ENCODE results near the gene LRIG1.

Gene LRIG1

DNA sequence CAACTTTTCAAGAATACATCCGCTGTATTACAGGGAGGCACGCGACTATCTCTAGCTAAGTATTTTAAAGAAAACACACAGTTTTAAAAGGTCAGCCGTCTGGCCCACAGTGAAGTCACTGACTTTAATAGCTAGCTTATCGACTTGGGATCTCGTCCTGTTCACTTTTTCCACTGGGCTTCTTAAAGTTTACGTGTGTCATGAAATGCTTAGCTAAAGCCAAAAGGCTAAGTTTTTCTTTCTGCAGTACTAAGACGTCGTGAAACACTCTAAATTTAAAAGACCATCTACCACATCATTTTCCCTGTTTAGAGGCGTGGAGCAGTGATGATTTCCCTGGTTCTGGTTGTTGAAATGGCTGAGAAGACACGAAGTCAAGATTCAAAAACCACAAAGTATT, 27.1 kb downstream of the LRIG1 start:
- H3K27ac ChIP-seq (replicated peaks): no peak overlapping the region
- peaks cover 5% of the 10 kb centered on the region for H3K27me3 ChIP-seq (ENCODE audit: insufficient read depth, poor library complexity, severe bottlenecking)
- no peak overlapping the region for H3K4me3 ChIP-seq (replicated peaks; ENCODE audit: insufficient read depth, low read length)
- no peak for DNase-seq (ENCODE audit: low read depth in 1 of 2, low spot score in 1 of 2)
- TF ChIP-seq SPI1 (IDR thresholded peaks at IDR 0.05; ENCODE audit: borderline replicate concordance, low read depth) (no peak), POLR2AphosphoS5 (IDR thresholded peaks at IDR 0.05; ENCODE audit: low read depth) (no peak), GABPA (IDR thresholded peaks at IDR 0.05; ENCODE audit: low read depth) (no peak)
- TF ChIP-seq, protein P1, sequence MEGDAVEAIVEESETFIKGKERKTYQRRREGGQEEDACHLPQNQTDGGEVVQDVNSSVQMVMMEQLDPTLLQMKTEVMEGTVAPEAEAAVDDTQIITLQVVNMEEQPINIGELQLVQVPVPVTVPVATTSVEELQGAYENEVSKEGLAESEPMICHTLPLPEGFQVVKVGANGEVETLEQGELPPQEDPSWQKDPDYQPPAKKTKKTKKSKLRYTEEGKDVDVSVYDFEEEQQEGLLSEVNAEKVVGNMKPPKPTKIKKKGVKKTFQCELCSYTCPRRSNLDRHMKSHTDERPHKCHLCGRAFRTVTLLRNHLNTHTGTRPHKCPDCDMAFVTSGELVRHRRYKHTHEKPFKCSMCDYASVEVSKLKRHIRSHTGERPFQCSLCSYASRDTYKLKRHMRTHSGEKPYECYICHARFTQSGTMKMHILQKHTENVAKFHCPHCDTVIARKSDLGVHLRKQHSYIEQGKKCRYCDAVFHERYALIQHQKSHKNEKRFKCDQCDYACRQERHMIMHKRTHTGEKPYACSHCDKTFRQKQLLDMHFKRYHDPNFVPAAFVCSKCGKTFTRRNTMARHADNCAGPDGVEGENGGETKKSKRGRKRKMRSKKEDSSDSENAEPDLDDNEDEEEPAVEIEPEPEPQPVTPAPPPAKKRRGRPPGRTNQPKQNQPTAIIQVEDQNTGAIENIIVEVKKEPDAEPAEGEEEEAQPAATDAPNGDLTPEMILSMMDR (IDR thresholded peaks at IDR 0.05; ENCODE audit: insufficient read depth, low read length): no peak
- TF ChIP-seq, protein P2, sequence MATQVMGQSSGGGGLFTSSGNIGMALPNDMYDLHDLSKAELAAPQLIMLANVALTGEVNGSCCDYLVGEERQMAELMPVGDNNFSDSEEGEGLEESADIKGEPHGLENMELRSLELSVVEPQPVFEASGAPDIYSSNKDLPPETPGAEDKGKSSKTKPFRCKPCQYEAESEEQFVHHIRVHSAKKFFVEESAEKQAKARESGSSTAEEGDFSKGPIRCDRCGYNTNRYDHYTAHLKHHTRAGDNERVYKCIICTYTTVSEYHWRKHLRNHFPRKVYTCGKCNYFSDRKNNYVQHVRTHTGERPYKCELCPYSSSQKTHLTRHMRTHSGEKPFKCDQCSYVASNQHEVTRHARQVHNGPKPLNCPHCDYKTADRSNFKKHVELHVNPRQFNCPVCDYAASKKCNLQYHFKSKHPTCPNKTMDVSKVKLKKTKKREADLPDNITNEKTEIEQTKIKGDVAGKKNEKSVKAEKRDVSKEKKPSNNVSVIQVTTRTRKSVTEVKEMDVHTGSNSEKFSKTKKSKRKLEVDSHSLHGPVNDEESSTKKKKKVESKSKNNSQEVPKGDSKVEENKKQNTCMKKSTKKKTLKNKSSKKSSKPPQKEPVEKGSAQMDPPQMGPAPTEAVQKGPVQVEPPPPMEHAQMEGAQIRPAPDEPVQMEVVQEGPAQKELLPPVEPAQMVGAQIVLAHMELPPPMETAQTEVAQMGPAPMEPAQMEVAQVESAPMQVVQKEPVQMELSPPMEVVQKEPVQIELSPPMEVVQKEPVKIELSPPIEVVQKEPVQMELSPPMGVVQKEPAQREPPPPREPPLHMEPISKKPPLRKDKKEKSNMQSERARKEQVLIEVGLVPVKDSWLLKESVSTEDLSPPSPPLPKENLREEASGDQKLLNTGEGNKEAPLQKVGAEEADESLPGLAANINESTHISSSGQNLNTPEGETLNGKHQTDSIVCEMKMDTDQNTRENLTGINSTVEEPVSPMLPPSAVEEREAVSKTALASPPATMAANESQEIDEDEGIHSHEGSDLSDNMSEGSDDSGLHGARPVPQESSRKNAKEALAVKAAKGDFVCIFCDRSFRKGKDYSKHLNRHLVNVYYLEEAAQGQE (IDR thresholded peaks at IDR 0.05; ENCODE audit: insufficient replicate concordance, low read depth): no peak

DNA sequence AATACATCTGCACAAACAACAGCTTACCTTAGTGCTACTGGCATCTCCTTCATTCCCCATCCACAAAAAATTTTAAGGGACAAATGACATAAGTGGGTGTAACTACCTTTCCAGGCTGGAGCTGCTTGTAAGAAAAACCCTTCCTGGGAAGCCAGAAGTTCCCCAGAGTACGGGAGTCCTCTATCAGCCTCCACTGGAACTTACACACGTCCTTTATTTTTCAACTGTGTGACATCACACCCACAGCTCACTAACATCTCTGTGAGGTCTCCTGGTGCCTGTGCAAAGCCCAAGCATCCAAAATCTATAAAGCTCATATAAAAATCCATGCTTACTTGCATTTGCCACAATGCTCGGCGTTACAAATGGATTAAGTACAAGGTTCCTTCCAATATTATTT, 27.6 kb downstream of the LRIG1 start:
- H3K27ac ChIP-seq (replicated peaks): no peak overlapping the region
- H3K27me3 ChIP-seq (ENCODE audit: insufficient read depth, poor library complexity, severe bottlenecking): peaks cover 5% of the 10 kb centered on the region
- DNase-seq (ENCODE audit: low read depth in 1 of 2, low spot score in 1 of 2): no peak
- no peak for TF ChIP-seq GABPA (IDR thresholded peaks at IDR 0.05; ENCODE audit: low read depth)
- TF ChIP-seq, protein P2 (IDR thresholded peaks at IDR 0.05; ENCODE audit: insufficient replicate concordance, low read depth): no peak
- no peak for TF ChIP-seq SPI1 (IDR thresholded peaks at IDR 0.05; ENCODE audit: borderline replicate concordance, low read depth)
- no peak for TF ChIP-seq POLR2AphosphoS5 (IDR thresholded peaks at IDR 0.05; ENCODE audit: low read depth)
- TF ChIP-seq, protein P1 (IDR thresholded peaks at IDR 0.05; ENCODE audit: insufficient read depth, low read length): no peak
- no peak overlapping the region for H3K4me3 ChIP-seq (replicated peaks; ENCODE audit: insufficient read depth, low read length)

DNA sequence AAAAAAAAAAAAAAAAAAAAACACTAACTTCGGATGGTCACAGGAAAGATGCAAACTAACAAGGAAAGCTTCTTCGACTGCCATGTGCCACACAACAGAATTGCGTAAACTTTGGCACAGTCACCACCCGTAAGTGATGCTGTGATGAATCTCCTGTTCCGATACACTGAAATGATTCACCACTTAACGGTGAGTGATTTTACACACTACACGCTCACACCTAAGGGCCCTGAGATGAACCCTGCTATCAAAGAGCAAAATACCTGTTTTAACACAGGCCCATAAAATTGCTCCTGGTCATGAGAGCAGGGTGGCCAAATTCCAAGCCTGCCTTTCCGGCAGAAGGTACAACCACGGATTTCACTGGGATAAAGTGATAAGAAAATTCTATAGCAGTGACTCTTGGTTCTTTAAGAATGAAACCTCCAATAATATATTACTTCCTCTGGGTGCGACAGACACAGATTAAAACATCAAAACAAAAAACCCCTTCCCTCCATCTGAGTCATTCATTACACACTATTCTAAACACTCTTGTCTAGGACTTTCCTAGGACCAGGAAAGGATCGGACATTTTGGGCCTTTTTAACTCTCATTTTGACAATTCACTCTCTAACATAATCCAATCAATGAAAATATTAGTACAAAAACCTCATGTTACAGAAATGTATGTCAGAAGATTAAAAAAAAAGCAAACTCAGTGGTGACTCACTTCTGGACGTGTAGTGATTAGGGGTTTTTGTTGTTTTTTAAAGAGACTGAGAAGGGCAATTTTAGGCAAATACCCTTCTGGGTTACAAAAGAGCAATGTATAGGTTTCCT, 28.3 kb downstream of the LRIG1 start:
- no peak for DNase-seq (ENCODE audit: low read depth in 1 of 2, low spot score in 1 of 2)
- TF ChIP-seq SPI1 (IDR thresholded peaks at IDR 0.05; ENCODE audit: borderline replicate concordance, low read depth) (no peak), GABPA (IDR thresholded peaks at IDR 0.05; ENCODE audit: low read depth) (no peak), POLR2AphosphoS5 (IDR thresholded peaks at IDR 0.05; ENCODE audit: low read depth) (no peak)
- TF ChIP-seq, protein P2 (IDR thresholded peaks at IDR 0.05; ENCODE audit: insufficient replicate concordance, low read depth): no peak
- TF ChIP-seq, protein P1 (IDR thresholded peaks at IDR 0.05; ENCODE audit: insufficient read depth, low read length): no peak
- no peak overlapping the region for H3K27ac ChIP-seq (replicated peaks)
- H3K4me3 ChIP-seq (replicated peaks; ENCODE audit: insufficient read depth, low read length): no peak overlapping the region
- H3K27me3 ChIP-seq (ENCODE audit: insufficient read depth, poor library complexity, severe bottlenecking): peaks cover 5% of the 10 kb centered on the region
